Heart left ventricle (tissue), 13 donors: ENCODE results near the gene BCL2L13.

ENCODE experiments used
- POLR2A ChIP-seq, 2 donors: fragments of 450-650 bp; IDR thresholded peaks; one replicate each; pipeline ENCODE4 v1.6.1; 2017; ENCODE audit warnings: antibody characterized with exemption in 2 of 2, mild to moderate bottlenecking in 2 of 2, moderate library complexity in 2 of 2
- TF ChIP-seq, protein P1 (sequence below), 12 donors: fragments of 200-600 bp; sonication (generic) in 4 of 12; IDR thresholded peaks; one replicate each; pipeline versions ENCODE4 v1.5.0 to v1.8.0; 2018 to 2022; ENCODE audit warnings: antibody characterized with exemption in 12 of 12, mild to moderate bottlenecking in 5 of 12
- donor health status: ischemic (EF 13 %, LVEDD 7.1; RV severe dilation, severe dysfunction).
- donor health status: DM: no; HTN: yes; CAD: no.
- donor health status: DM: no; HTN: no; CAD: no.
- donor health status: ischemic (EF 25% LVEDD 6.9; RV normal size, moderate dysfunction).
- donor health status: ischemic (EF 25% LVEDD 5.7; RV mildly dilated, moderate dysfunction).
- donor health status: ischemic (EF 35%, LVEDD 5.7; RV mildly dilated, moderate dysfunction).
- donor health status: nonischemic (EF 11% LVEDD 7.7; RV severe dilation, severe dysfunction).
- donor health status: DM: yes; HTN: yes; CAD: no.
- donor health status: PGD.
- donor health status: ischemic (EF 29% LVEDD 5.4; RV normal size, mild dysfunction).
- donor health status: nonischemic (EF 23%, LVEDD 6.1; RV moderate dilation, normal function).

GRCh38 chr22:17751596-17751995 lies 113.0 kb downstream of the BCL2L13 start:
- no peak for TF ChIP-seq POLR2A (IDR thresholded peaks at IDR 0.05)
- TF ChIP-seq, protein P1, sequence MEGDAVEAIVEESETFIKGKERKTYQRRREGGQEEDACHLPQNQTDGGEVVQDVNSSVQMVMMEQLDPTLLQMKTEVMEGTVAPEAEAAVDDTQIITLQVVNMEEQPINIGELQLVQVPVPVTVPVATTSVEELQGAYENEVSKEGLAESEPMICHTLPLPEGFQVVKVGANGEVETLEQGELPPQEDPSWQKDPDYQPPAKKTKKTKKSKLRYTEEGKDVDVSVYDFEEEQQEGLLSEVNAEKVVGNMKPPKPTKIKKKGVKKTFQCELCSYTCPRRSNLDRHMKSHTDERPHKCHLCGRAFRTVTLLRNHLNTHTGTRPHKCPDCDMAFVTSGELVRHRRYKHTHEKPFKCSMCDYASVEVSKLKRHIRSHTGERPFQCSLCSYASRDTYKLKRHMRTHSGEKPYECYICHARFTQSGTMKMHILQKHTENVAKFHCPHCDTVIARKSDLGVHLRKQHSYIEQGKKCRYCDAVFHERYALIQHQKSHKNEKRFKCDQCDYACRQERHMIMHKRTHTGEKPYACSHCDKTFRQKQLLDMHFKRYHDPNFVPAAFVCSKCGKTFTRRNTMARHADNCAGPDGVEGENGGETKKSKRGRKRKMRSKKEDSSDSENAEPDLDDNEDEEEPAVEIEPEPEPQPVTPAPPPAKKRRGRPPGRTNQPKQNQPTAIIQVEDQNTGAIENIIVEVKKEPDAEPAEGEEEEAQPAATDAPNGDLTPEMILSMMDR (IDR thresholded peaks at IDR 0.05) = no peak
